Lower lobe of right lung (tissue), 2 donors: ENCODE results near the gene PCDHGB4. TPM values are rescaled to one million over a fixed set of nuclear protein-coding genes. Genes with fewer than 3 reads are reported as not detected.
"Not testable (repeated sequence)": the region's sequence is repeated elsewhere in the genome, so short reads cannot be mapped to it uniquely, and the experiment has no call there.

ENCODE experiments used
- ATAC-seq, 2 donors: fragments of 200-7000 bp; cut with Tn5 transposase; one replicate each; pipeline ENCODE4 v1.9.1; 2020 to 2022; ENCODE audit warnings: mild to moderate bottlenecking in 2 of 2, moderate library complexity in 2 of 2
- DNase-seq: peaks from one replicate; pipeline ENCODE4 v3.0.0-alpha.2; 2020
- H3K27ac ChIP-seq: fragments of 200-600 bp; one replicate; pipeline ENCODE4 v1.8.0; 2022
- H3K27me3 ChIP-seq: fragments of 200-600 bp; one replicate; pipeline ENCODE4 v1.8.0; 2022; ENCODE audit warnings: low read depth
- H3K36me3 ChIP-seq: fragments of 200-600 bp; one replicate; pipeline ENCODE4 v1.8.0; 2022; ENCODE audit warnings: mild to moderate bottlenecking
- H3K4me1 ChIP-seq: fragments of 200-600 bp; one replicate; pipeline ENCODE4 v1.8.0; 2022
- H3K4me3 ChIP-seq: fragments of 200-600 bp; one replicate; pipeline ENCODE4 v1.8.0; 2022; ENCODE audit warnings: mild to moderate bottlenecking
- H3K9me3 ChIP-seq: fragments of 200-600 bp; one replicate; pipeline ENCODE4 v1.8.0; 2022
- CTCF ChIP-seq: fragments of 200-600 bp; IDR thresholded peaks from one replicate; pipeline ENCODE4 v1.8.0; 2022; ENCODE audit warnings: antibody characterized with exemption, mild to moderate bottlenecking
- intact Hi-C: fragments of 100-400 bp; cut with DNase I; formaldehyde crosslinking; loops from one replicate; pipeline ENCODE4 v1.11.0; 2022
- long read RNA-seq: library from polyadenylated mRNA; unstranded; transcript quantifications from one replicate; pipeline ENCODE4 v2.0.0, GENCODE V29; 2021
- total RNA-seq: library from RNA; stranded (reverse); fragmentation: NEBNext Ultra II Directional; extraction: Animal tissue kit (Norgen Biotek cat#: 25700); gene quantifications from one replicate; pipeline ENCODE4 v1.2.1, GENCODE V29; 2021
- donor health status: DM: no; HTN: yes; CAD: no; lungs with severe emphysema.

Gene PCDHGB4
- 5.3 TPM for total RNA-seq
- long read RNA-seq, full-length matches to known transcripts, result 6 of 6 reads
- long read RNA-seq, partial matches to known transcripts, result 0 of 6 reads
- long read RNA-seq, other reads (novel, unspliced or antisense), result 0 of 6 reads

DNA sequence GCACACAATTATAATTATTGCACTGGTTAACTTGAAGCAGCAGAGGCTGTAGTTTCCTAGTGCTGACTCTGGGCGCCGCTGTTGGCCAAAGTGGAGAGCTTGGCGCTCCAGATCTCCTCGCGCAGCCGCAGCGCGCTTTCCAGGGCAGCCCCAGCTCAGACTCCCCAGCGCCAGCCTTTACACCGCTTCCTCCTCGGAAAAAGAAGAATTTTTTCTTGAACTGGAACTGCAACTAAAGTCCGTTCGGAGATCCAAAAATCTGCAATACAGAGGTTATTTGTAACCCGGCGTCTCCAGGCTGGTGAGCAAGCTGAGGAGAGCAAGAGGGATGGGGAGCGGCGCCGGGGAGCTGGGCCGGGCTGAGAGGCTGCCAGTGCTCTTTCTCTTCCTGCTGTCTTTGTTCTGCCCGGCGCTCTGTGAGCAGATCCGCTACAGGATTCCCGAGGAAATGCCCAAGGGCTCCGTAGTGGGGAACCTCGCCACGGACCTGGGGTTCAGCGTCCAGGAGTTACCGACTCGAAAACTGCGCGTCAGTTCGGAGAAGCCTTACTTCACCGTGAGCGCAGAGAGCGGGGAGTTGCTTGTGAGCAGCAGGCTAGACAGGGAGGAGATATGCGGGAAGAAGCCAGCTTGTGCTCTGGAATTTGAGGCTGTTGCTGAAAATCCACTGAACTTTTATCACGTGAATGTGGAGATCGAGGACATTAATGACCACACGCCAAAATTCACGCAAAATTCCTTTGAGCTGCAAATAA lies at the start of gene PCDHGB4:
Gene PCDHGB4, plus strand, starts transcription at position 142 of the 755 bp plus-strand sequence. Its CDS starts 187 bp downstream, at position 329.
- H3K27ac ChIP-seq, H3K36me3 ChIP-seq, intact Hi-C loops, DNase-seq, H3K4me1 ChIP-seq: not testable (repeated sequence)
- Histone ChIP-seq H3K4me3 (peak within 1 kb of the TSS; percentile 26), H3K27me3 (peaks cover 21% of the 10 kb centered on the region), H3K9me3 (peaks cover 84% of the 10 kb centered on the region)
- peak; percentile 78 to 93 for ATAC-seq
- TF ChIP-seq CTCF, result peak; percentile 37

GRCh38 chr5:141338538-141339306 lies 48.8 kb upstream of the PCDHGB4 start, which contains the start of gene PCDHGA2:
PCDHGA2 (plus strand) TSS chr5:141338760.
- ATAC-seq (no peak), DNase-seq (no peak)
- Histone ChIP-seq H3K36me3 (no peaks in the 10 kb centered on the region), H3K27ac (no peak within 1 kb of the TSS), H3K27me3 (peaks cover 16% of the 10 kb centered on the region), H3K9me3 (peaks cover 56% of the 10 kb centered on the region), H3K4me1 (no peaks in the 10 kb centered on the region), H3K4me3 (peak within 1 kb of the TSS; percentile 29)
- intact Hi-C loops, result no loop called here
- TF ChIP-seq CTCF, result peak; percentile 29

GRCh38 chr5:141340781-141341354 lies 46.6 kb upstream of the PCDHGB4 start:
- DNase-seq, intact Hi-C loops, H3K27ac ChIP-seq, H3K4me3 ChIP-seq, H3K27me3 ChIP-seq, H3K4me1 ChIP-seq, ATAC-seq, H3K36me3 ChIP-seq: not testable (repeated sequence)
- peaks cover 68% of the 10 kb centered on the region for H3K9me3 ChIP-seq

DNA sequence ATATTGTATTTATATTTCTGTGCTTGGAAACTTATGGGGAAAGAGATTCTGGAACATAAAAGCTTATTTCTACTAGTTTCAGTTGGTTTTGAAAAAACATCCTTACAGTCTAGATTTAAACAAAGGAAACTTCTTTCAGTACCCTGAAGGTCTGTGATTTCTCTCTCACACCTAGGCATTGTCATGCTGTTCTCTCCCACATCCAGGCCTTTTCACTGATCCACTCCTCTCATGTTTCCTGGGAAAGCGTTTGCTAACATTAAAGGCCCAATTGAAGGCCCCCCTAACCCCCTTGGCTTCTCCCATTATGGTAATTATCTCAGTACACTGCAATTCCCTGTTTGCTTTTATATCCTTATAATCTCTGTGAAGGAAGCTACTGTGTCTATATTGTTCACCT lies 44.7 kb upstream of the PCDHGB4 start:
- H3K27ac ChIP-seq, result no peak overlapping the region
- H3K4me3 ChIP-seq, result no peak overlapping the region
- intact Hi-C loops, result no loop called here
- TF ChIP-seq CTCF, result no peak
- peaks cover 3% of the 10 kb centered on the region for H3K27me3 ChIP-seq
- H3K9me3 ChIP-seq, result peaks cover 64% of the 10 kb centered on the region
- no peaks in the 10 kb centered on the region for H3K36me3 ChIP-seq
- no peak for DNase-seq
- ATAC-seq, result no peak
- no peaks in the 10 kb centered on the region for H3K4me1 ChIP-seq

DNA sequence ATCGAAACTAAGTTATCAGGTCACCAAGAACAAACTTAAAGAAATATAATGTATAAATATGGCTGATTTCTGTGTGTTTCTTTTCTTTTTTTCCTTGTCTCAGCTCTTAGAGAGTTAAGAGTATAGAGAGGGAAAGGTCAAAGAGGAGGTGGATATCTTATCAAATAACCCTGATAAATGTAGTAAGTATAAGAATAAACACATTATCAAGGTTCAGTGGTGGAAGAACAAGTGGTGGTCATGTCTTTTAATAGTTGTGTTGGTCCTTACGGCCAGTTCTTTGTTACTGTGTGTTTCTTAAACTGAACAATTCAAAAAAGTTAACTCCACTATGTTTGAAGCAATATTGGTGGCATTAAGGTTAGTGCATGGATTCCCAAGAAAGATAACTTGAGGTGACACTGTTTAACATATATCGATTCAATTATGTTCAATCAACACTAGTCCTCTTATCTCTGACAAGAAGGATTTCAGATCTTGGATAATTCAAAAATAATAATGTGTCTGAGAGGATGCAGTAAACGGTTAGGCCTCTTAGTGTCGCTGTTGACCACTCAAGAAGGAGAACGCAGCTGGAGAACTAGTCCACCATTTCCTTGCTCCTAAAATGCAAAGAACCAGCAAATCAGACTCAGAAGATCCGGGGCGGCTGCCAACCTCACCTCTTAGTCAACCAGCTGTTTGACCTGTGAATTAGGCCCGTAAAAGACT lies 44.1 kb upstream of the PCDHGB4 start, which contains the start of gene PCDHGA3:
Gene PCDHGA3, plus strand, starts transcription at position 588 of the 711 bp plus-strand sequence. CDS start 205 bp downstream, outside the sequence.
- H3K9me3 ChIP-seq, result peaks cover 59% of the 10 kb centered on the region
- H3K36me3 ChIP-seq, result no peaks in the 10 kb centered on the region
- no peaks in the 10 kb centered on the region for H3K27me3 ChIP-seq
- no peak within 1 kb of the TSS for H3K27ac ChIP-seq
- peak; percentile 22 for TF ChIP-seq CTCF
- intact Hi-C loops, result no loop called here
- peak within 1 kb of the TSS; percentile 22 for H3K4me3 ChIP-seq
- no peak for DNase-seq
- no peak for ATAC-seq
- no peaks in the 10 kb centered on the region for H3K4me1 ChIP-seq
